B cell (primary cell): ENCODE data around the gene GGCT. TPM values are rescaled to one million over a fixed set of nuclear protein-coding genes. Genes with fewer than 3 reads are reported as not detected.

Source experiments
- ATAC-seq: fragments of 200-7000 bp; cut with Tn5 transposase; one replicate; pipeline ENCODE4 v1.10.0; 2021; ENCODE audit warnings: low read depth, mild to moderate bottlenecking, moderate number of reproducible peaks, moderate library complexity
- CTCF ChIA-PET: fragments of 350-600 bp; sonication (Branson Sonifier 250); formaldehyde crosslinking; loops from one replicate; lab custom pipeline; 2021; ENCODE audit warnings: antibody characterized with exemption, inconsistent platforms; lab: Charles Lee
- POLR2A ChIA-PET: fragments of 350-600 bp; sonication (Branson Sonifier 250); formaldehyde crosslinking; loops from one replicate; lab custom pipeline; 2021; ENCODE audit warnings: antibody characterized with exemption; lab: Charles Lee
- DNase-seq: peaks from one replicate; pipeline ENCODE4 v3.0.0; 2013
- H2AFZ ChIP-seq: 2 replicates; pipeline ENCODE4 v1.6.1; 2012; ENCODE audit warnings: mild to moderate bottlenecking, low read depth, low read length; ENCODE audit not compliant: insufficient read depth, poor library complexity, severe bottlenecking
- H3K27ac ChIP-seq, 2 donors: 1 replicate in 1 of 2; 2 replicates in 1 of 2; pipeline ENCODE4 v1.5.1; 2012 to 2013; ENCODE audit warnings: low read length in 2 of 2, mild to moderate bottlenecking in 2 of 2, moderate library complexity in 1 of 2
- H3K27me3 ChIP-seq, 4 experiments: fragments of 200-600 bp in 1 of 4; sonication (generic) in 1 of 4; replicated peaks in 1 of 4; 1 replicate in 2 of 4; 2 replicates in 2 of 4; pipeline versions ENCODE4 v1.6.1 to v1.7.0; 2013 to 2016; ENCODE audit warnings: low read length in 3 of 4, mild to moderate bottlenecking in 2 of 4, mixed read lengths in 1 of 4, moderate library complexity in 1 of 4; ENCODE audit not compliant: insufficient read depth in 4 of 4, control insufficient read depth in 3 of 4; ENCODE audit errors: control extremely low read depth in 1 of 4
- H3K36me3 ChIP-seq, 2 experiments: replicated peaks in 1 of 2; 1 replicate in 1 of 2; 2 replicates in 1 of 2; pipeline versions ENCODE4 v1.6.1 to v1.7.1; 2013; ENCODE audit warnings: low read length in 1 of 2; ENCODE audit not compliant: insufficient read depth in 2 of 2, control insufficient read depth in 1 of 2; ENCODE audit errors: control extremely low read depth in 1 of 2, extremely low read depth in 1 of 2
- H3K4me1 ChIP-seq, 2 donors: fragments of 200-600 bp in 1 of 2; sonication (generic) in 1 of 2; 1 replicate in 1 of 2; 2 replicates in 1 of 2; pipeline versions ENCODE4 v1.5.1 to v1.6.1; 2013 to 2017; ENCODE audit warnings: low read length in 2 of 2; ENCODE audit not compliant: control insufficient read depth in 2 of 2, insufficient read depth in 2 of 2
- H3K4me2 ChIP-seq: replicated peaks from 2 replicates; pipeline ENCODE3; 2012; ENCODE audit warnings: mild to moderate bottlenecking, low read depth, low read length; ENCODE audit not compliant: poor library complexity, severe bottlenecking
- H3K4me3 ChIP-seq, 5 experiments: fragments of 200-600 bp in 1 of 5; sonication (generic) in 1 of 5; 1 replicate in 3 of 5; 2 replicates in 2 of 5; pipeline versions ENCODE4 v1.5.1 to v1.7.0; 2011 to 2016; ENCODE audit warnings: low read length in 4 of 5, mild to moderate bottlenecking in 4 of 5, low read depth in 2 of 5, control low read depth in 1 of 5, moderate library complexity in 1 of 5; ENCODE audit not compliant: insufficient read depth in 1 of 5; ENCODE audit errors: control extremely low read depth in 1 of 5, extremely low read depth in 1 of 5
- H3K79me2 ChIP-seq: fragments of 200-600 bp; sonication (generic); one replicate; pipeline ENCODE4 v1.6.0; 2016; ENCODE audit warnings: low read length; ENCODE audit not compliant: control insufficient read depth, insufficient read depth
- H3K9ac ChIP-seq: fragments of 200-600 bp; sonication (generic); 2 replicates; pipeline ENCODE4 v1.6.1; 2017; ENCODE audit warnings: mild to moderate bottlenecking, low read length, moderate library complexity
- H3K9me3 ChIP-seq, 3 donors: one replicate each; pipeline versions ENCODE4 v1.6.1 to v1.7.1; 2013; ENCODE audit warnings: low read length in 2 of 3; ENCODE audit not compliant: control insufficient read depth in 2 of 3, insufficient read depth in 1 of 3; ENCODE audit errors: control extremely low read depth in 1 of 3
- H4K20me1 ChIP-seq: 2 replicates; pipeline ENCODE4 v1.6.0; 2012; ENCODE audit warnings: mild to moderate bottlenecking, low read length; ENCODE audit not compliant: insufficient read depth, control insufficient read depth, poor library complexity, severe bottlenecking
- H3K27ac Mint-ChIP-seq: one replicate; pipeline ENCODE4 v1.8.0; 2021; ENCODE audit warnings: mixed read lengths
- H3K27me3 Mint-ChIP-seq: one replicate; pipeline ENCODE4 v1.8.0; 2021; ENCODE audit warnings: mixed read lengths
- H3K4me1 Mint-ChIP-seq: one replicate; pipeline ENCODE4 v1.8.0; 2021; ENCODE audit warnings: mixed read lengths
- H3K4me3 Mint-ChIP-seq: one replicate; pipeline ENCODE4 v1.8.0; 2021; ENCODE audit warnings: mixed read lengths
- H3K9me3 Mint-ChIP-seq: one replicate; pipeline ENCODE4 v1.8.0; 2022; ENCODE audit warnings: mixed read lengths; ENCODE audit not compliant: insufficient read depth
- EZH2 ChIP-seq: IDR thresholded peaks from 2 replicates; pipeline ENCODE4 v1.6.1; 2012; ENCODE audit warnings: borderline replicate concordance, low read depth, mild to moderate bottlenecking, moderate library complexity, low read length; ENCODE audit not compliant: insufficient read depth, poor library complexity, severe bottlenecking
- WGBS: methylation state at CpG from one replicate; pipeline ENCODE4 v1.1.5; 2013; ENCODE audit warnings: missing lambda C conversion rate; ENCODE audit not compliant: insufficient coverage; 5-methylcytosine and 5-hydroxymethylcytosine counted together
- intact Hi-C: fragments of 100-400 bp; cut with micrococcal nuclease; formaldehyde crosslinking; loops from one replicate; pipeline ENCODE4 v1.10.0; 2022
- polyA plus RNA-seq: library from polyadenylated mRNA; depleted of rRNA; stranded (reverse); fragments of >200 nt; gene quantifications from 2 replicates; pipeline ENCODE4 v1.2.3, GENCODE V29; 2012
- total RNA-seq, 2 donors: library from RNA; stranded (reverse); fragments of 120-200 nt in 1 of 2; gene quantifications; 1 replicate in 1 of 2; 2 replicates in 1 of 2; pipeline versions ENCODE4 v1.2.3 to v1.2.4, GENCODE V29; 2013 to 2022
- TF ChIP-seq, protein P1 (sequence below): fragments of 200-600 bp; IDR thresholded peaks from one replicate; pipeline ENCODE4 v1.8.0; 2022; ENCODE audit warnings: antibody characterized with exemption, mild to moderate bottlenecking

Gene GGCT
- total and polyA plus RNA-seq, 2 donors (not counting 1 experiment from before 2014, with no cell fraction given), result 8.1 to 12.5 TPM

DNA sequence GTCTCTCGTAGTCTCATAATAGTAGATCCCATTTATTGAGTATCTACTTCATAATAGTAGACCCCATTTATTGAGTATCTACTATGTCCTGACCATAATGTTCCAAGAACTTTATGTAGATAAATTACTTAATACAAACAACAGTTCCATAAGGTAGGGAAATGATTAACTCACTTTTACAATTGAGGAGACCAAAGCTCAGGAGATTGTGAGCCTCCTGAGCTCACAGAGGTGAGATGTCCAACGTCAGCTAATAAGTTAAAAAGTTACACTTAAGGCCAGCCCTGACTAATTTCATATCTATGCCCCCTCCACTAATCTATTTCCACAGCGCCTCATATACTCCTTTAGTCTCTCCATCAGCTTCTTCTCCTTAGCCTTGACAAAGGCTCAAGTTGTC lies 17.5 kb upstream of the GGCT start:
- POLR2A ChIA-PET, result no interaction called here
- no peaks in the 10 kb centered on the region for H3K27me3 ChIP-seq
- no peaks in the 10 kb centered on the region for H3K36me3 ChIP-seq
- H3K9me3 ChIP-seq, result no peaks in the 10 kb centered on the region
- no peak overlapping the region for H3K27ac ChIP-seq
- intact Hi-C loops, result no loop called here
- Mint-ChIP-seq H3K4me3 (no peak overlapping the region), H3K4me1 (peaks cover 11% of the 10 kb centered on the region), H3K9me3 (no peaks in the 10 kb centered on the region), H3K27me3 (no peaks in the 10 kb centered on the region), H3K27ac (no peak overlapping the region)
- peaks cover 6% of the 10 kb centered on the region in 2 donors for H3K4me1 ChIP-seq
- H3K79me2 ChIP-seq, result no peaks in the 10 kb centered on the region
- no peak overlapping the region for H3K4me2 ChIP-seq
- ATAC-seq, result no peak
- CTCF ChIA-PET, result interaction anchor here (1.1 to 1.7 kb wide), 2 partner anchors 11 to 27 kb away, joined by 6 to 7 read pairs; no protein-coding TSS in a partner anchor
- H4K20me1 ChIP-seq, result no peaks in the 10 kb centered on the region
- no peak for DNase-seq
- H3K4me3 ChIP-seq, result no peak overlapping the region
- no peak overlapping the region for H3K9ac ChIP-seq
- no peak for TF ChIP-seq EZH2
- TF ChIP-seq, protein P1, sequence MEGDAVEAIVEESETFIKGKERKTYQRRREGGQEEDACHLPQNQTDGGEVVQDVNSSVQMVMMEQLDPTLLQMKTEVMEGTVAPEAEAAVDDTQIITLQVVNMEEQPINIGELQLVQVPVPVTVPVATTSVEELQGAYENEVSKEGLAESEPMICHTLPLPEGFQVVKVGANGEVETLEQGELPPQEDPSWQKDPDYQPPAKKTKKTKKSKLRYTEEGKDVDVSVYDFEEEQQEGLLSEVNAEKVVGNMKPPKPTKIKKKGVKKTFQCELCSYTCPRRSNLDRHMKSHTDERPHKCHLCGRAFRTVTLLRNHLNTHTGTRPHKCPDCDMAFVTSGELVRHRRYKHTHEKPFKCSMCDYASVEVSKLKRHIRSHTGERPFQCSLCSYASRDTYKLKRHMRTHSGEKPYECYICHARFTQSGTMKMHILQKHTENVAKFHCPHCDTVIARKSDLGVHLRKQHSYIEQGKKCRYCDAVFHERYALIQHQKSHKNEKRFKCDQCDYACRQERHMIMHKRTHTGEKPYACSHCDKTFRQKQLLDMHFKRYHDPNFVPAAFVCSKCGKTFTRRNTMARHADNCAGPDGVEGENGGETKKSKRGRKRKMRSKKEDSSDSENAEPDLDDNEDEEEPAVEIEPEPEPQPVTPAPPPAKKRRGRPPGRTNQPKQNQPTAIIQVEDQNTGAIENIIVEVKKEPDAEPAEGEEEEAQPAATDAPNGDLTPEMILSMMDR, result no peak
- WGBS, result 100% methylated on average over 1 of the region's 3 CpGs
- H2AFZ ChIP-seq, result no peak overlapping the region

DNA sequence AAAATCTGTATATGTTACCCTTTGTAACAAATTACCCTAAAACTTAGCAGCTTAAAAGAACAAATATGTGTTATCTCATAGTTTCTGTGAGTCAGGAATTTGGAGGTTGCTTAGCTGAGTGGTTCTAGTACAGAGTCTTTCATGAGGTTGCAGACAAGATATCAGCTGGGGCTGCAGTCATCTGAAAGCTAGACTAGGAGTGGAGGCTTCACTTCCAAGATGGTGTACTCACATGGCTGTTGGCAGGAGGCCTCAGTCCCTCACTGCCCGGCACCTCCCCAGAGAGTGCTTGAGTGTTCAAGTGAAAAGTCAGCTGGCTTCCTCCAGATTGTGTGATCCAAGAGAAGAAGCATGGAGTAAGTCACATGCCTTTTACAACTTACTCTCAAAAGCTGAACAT lies 16.9 kb upstream of the GGCT start:
- no peaks in the 10 kb centered on the region for H3K9me3 Mint-ChIP-seq
- no peaks in the 10 kb centered on the region for H4K20me1 ChIP-seq
- H3K4me1 Mint-ChIP-seq, result peaks cover 11% of the 10 kb centered on the region
- no peak overlapping the region for H3K4me2 ChIP-seq
- no peaks in the 10 kb centered on the region for H3K79me2 ChIP-seq
- no peak for DNase-seq
- ATAC-seq, result no peak
- no peak overlapping the region for H2AFZ ChIP-seq
- H3K27ac ChIP-seq, result no peak overlapping the region
- TF ChIP-seq EZH2, result no peak
- TF ChIP-seq, protein P1, result no peak
- no CpG with 5 or more reads among the region's 1 CpG for WGBS
- POLR2A ChIA-PET, result no interaction called here
- H3K4me1 ChIP-seq, result peaks cover 6% of the 10 kb centered on the region in 2 donors
- CTCF ChIA-PET, result interaction anchor here (1.1 to 1.7 kb wide), 2 partner anchors 11 to 28 kb away, joined by 6 to 7 read pairs; no protein-coding TSS in a partner anchor
- no peaks in the 10 kb centered on the region for H3K27me3 Mint-ChIP-seq
- no peak overlapping the region for H3K27ac Mint-ChIP-seq
- intact Hi-C loops, result no loop called here
- no peak overlapping the region for H3K4me3 Mint-ChIP-seq
- no peaks in the 10 kb centered on the region for H3K36me3 ChIP-seq
- H3K27me3 ChIP-seq, result no peaks in the 10 kb centered on the region
- no peak overlapping the region for H3K4me3 ChIP-seq
- no peaks in the 10 kb centered on the region for H3K9me3 ChIP-seq
- H3K9ac ChIP-seq, result no peak overlapping the region
